GM19468 (cell line): Measurements from ENCODE around the gene SIDT1.
"Not testable (repeated sequence)": the region's sequence is repeated elsewhere in the genome, so short reads cannot be mapped to it uniquely, and the experiment has no call there.

Experiments used
- ATAC-seq: cut with Tn5 transposase; IDR thresholded peaks from one replicate; pipeline ENCODE4 v1.9.1; 2021; ENCODE audit warnings: mild to moderate bottlenecking, moderate library complexity, moderate number of reproducible peaks; ENCODE audit not compliant: unreplicated experiment; ENCODE audit errors: extremely low read depth

SIDT1 gene

DNA sequence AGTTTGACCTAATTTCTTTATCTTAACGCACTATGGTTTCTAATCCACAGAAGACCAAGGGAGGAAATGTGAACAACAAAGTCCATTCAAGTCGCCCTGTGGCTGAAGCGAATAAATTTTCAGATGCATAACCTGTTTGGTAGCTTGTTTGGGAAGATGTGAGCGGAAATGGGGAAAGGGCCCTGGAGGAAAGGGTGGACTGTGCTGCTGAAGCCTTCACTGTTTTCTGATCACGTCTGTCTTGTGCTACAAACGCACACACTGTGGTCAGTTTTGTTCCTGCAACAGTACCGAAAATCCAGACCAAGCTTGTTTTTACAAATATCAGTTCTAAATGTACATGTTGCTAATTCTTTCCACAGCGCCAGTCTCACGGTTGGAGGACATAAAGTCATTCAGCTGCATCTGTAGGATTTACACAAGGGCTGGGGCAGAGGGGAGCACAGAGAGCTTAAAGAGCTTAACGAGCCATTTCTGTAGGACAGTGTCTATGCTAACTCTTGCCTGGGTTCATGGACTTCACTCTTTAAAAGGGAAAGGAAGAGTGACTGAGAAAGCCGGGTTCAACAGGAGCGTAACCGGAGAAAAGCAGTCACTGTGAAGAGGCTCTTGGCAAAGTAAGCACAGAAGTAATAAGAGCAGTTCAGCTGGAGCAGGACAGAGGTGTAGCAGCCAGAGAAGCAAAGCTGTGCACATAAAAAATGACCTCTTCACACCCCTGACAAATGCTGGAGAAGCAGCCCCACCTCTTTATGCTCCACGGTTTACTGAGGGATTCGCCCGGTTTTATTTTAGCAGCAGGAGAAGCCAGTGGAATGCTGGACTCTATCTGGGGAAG, 97.4 kb downstream of the SIDT1 start:
- ATAC-seq = no peak

DNA sequence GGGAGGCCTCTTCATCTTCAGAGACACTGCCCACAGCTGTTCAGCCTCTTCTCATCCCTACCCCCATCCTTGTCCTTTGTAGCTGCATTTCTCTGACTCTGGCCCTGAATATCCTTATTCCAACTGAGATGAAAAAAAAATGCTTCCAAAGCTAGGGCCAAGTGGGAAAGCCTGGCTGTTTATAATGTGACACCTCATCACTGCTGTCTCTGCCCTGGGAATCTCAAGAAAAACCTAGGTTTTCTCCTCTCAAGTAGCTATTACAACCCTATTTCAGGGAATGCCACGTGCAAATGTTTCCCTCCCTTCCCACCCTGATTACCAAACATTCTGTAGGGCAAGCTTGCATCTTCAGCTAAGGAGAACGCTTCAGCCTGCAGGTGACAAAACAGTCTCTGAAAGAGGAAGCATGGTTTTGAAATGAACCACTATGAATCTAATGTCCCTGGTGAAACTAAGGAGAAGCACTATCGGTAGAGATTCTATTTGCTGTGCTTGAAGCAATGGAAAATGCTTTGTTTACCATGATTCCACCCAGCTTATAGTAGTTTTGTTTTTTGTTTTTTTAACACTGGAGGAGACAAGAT, 98.7 kb downstream of the SIDT1 start:
- ATAC-seq = no peak

DNA sequence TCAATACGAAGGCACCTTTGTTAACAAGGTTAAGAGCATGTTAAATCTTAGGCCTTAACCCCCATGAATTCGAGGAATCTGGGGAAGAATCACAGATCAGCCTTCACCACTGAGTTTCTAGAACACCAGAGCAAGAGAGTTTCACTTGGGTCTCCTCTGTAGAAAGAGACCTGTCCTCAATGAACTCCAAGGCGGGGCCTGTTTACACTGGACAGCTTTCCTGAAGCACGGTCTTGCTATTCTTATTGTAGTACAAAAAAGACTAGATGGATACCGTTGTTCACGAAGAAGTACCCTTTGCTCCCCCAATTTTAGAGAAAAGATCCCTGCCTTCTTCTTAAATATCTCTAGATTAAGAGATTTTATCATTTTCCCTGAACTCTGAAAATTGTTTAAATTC, 99.2 kb downstream of the SIDT1 start:
- no peak for ATAC-seq

DNA sequence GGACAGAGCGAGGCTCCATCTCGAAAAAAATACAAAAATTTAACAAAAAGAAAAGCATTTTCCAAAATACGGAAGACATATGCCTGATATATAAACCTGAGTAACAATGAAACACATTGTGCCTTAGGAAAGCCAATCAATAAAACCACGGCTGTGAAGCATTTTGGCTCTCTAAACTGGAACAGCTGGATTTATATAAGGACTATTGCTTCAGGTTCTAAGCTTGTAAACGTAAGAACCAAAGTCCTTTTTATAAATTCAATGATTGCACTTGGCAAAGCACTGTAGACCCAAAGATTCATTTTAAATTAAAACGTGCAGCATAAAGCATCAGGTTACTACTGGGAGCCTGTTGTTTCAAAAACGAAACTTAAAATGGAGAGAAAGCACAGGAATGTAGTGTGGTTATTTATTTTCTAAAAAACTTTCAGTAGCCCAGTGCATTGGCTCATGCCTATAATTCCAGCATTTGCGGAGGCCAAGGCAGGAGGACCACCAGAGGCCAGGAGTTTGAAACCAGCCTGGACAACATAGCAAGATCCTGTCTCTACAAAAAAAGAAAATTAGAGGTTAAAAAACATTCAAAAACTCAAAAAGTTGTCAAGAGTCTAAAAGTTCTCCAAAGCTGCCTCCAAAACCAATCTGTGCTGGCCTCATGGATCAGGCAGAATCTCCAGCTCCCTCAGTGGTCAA, 102.6 kb downstream of the SIDT1 start:
- ATAC-seq = no peak

DNA sequence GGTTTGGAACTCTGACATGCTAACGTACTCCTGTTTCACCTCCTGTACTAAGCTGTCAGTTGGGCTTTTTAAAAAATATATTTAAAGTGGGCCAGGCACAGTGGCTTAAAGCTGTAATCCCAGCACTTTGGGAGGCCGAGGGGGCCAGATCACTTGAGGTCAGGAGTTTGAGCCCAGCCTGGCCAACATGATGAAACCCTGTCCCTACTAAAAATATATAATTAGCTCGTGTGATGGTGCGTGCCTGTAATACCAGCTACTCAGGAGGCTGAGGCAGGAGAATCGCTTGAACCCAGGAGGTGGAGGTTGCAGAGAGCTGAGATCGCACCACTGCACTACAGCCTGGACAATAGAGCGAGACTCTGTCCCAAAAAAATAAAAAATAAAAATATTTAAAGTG, 103.7 kb downstream of the SIDT1 start:
- ATAC-seq = not testable (repeated sequence)

DNA sequence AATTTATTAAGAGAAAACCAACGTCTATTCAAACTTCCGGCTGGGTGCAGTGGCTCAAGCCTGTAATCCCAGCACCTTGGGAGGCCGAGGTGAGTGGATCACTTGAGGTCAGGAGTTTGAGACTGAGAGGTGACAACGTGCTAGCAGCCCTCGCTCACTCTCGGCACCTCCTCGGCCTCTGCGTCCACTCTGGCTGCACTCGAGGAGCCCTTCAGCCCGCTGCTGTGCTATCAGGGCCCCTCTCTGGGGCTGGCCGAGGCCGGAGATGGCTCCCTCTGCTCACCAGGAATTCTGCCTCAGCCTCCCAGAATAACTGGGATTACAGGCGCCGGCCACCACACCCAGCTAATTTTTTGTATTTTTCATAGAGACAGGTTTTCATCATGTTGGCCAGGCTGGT, 105.4 kb downstream of the SIDT1 start:
- ATAC-seq = no peak

DNA sequence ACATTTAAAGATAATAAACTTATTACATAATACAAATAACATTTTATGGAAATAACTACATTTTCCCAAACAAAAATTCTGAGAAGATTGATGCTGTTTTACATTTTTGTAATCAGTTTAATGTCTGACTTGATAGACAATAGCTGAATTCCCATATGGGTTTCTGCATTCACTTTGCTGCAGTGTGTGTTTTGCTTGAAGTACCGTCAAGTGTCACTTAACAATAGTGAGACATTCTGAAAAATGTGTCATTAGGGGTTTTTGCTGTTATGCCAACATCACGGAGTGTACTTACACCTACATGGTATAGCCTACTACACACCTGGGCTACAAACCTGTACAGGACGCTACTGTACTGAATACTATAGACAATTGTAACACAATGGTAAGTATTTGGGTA, 106.6 kb downstream of the SIDT1 start:
- ATAC-seq = no peak

DNA sequence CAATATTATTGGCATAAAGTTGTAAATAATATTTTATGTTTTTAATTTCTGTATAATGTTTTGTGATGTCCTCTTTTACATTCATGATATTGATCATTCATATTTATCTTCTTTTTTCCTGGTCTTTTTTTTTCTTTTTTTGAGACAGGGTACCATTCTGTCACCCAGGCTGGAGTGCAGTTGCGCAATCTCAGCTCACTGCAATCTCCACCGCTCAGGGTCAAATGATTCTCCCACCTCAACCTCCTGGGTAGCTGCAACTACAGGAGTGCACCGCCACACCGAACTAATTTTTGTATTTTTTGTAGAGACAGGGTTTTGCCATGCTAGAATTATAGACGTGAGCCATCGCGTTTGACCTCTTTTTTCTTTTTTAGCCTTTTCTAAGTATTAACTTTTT, 111.2 kb downstream of the SIDT1 start:
- ATAC-seq = no peak

DNA sequence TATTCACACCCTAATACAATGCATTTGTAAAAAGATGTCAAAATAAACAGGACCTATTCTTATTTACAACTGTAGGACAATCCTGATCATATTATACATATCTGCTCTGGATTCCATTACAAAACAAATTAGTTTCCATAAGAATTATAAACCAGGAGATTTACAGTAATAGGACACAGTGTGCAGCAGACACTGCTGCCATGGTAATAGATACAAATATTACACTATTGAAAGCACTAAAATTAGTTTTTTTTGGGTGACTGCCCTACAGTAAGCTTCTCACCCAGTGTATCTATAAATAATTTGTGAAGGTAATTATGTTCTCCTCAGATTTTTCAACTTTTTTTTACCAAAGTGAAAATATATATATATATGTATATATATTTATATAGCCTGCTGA, 116.2 kb downstream of the SIDT1 start:
- no peak for ATAC-seq

DNA sequence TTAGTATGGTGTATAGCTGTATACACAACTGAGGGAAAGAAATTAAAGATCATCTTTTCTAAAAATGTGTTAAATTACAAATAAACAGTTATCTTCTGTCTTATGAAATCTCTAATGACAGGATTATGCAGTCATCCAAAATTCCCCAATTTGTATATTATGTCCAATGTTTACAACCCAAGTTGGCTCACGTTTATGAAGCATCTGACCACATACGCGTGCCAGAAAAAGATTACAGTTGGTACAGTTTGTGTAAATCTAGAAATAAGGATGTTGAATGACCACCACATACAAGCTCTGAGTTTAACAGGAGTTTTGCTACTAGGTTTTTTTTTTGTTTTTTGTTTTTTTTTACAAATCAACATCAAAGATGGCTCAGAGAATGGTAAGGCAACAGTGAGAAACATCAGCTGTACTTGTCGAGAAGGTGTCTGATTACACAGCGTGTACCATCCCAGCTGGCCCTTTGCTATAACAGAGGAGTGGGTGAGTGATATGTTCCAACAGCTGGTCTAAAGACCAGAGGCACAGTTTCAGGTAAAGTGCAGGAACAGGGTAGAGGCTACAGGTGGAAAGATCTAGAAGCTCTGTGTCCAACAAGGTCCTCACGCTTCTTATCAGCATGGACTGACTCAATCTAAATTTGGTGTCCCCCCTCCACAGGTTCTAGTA, 117.0 kb downstream of the SIDT1 start:
- ATAC-seq = no peak

DNA sequence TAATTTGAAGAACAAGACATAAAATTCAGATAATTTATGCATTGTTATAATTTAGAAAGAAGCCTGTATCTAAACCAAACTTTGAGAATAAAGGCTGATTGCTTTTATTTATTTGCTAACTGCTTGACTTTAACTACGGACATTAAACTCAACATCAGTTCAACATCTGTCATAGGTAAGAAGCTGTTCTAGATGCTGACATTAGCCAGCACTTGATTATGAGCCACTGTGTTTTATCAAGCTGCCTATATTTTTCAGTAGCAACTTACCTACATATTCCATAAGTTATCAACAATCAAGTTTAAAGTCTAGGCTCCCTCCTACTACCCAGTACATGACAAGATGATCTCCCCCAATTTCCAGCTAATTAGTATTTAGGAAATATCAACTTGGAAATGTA, 122.0 kb downstream of the SIDT1 start:
- ATAC-seq = no peak

DNA sequence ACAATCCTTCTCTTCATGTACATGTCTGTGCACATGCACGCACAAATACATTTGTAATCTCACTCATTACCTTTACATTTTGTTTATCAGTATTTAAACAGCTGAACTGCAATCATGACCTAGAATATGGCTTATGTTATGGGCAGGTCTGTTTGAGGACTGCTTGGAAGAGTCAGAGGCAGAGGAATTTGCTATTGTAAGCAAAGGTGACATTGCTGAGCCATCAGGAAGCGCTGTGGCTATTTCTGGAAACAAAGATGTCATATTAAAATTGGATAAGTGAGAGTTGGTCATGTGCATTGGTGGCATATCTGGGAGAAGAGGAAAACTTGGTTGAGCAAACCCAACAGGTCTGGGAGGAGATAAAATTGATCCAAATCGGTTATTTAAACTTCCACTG, 122.5 kb downstream of the SIDT1 start:
- ATAC-seq = no peak

DNA sequence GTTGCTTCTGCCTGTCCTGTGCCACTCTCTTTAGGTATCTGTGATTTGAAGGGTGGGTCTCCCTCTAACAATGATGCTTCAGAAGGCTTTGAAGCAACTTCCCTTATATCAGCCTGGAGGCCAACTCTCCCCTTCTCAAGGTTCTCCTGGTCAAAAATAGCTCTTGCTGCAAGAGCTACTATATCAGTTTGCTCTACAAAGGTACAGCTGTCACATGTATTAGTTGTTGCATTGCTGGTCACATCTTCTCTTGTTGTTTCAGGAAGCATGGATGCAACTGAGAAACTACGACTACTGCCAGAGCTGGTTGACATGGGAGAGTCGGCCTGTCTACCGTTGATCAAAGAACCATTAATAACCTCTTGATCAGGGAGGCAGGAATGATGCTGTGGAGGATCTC, 125.8 kb downstream of the SIDT1 start:
- ATAC-seq = no peak

DNA sequence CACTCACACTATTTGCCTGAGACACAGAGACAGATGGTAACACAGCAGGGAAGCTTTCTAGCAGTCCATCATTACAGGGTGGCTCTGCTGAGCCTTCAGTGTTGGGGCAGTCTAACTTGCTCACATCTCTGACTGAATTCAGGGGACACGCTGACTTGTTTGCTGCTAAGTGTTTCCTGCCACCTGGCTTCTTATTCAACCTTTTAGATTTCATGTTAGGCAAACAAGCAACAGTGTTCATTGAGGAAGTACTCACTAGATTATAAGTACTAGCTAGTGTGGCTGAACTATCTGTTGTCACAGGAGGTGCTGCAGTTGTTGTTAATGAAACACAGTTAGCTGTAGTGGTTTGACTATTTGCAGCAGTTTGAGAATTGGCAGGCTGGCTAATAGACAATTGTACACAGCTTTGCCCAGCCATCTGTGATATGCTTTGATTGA, 126.8 kb downstream of the SIDT1 start:
- ATAC-seq = no peak

DNA sequence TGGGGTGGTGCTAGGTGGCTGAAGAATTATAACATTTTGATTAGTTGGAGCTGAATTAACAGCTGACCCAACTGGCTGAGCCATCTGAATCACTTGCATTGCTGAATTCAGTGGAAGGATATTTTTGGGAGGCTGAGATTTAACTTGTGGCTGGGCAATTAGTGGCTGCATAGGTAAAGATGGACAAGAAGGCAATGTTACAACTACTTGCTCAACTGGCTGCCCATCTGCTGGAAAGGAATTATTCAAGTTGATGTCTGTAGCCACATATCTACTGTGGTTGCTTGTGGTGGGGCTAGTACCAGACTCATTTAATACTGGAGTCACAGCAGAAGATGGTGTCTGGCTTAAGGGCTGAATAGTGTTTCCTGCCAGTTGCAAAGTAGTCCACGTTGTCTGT, 127.6 kb downstream of the SIDT1 start:
- no peak for ATAC-seq

DNA sequence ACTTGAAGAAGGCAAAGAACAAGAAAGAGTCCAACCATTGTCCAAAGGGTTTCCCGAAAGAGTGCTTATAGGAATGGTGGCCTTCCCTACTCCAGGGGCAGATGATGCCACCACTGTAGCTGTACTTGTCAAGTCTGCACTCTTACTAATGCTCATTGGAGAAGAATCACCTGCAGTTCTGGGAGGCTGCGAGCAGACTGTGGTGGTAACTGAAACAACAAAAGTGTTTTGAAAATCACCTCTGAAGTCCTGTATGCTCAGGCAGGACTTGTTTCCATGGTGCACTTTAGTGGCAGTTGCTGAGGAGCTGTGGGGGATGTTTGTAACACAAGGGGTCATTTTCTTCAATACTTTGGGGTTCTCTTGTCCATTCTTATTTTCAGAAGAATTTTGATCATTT, 128.1 kb downstream of the SIDT1 start:
- ATAC-seq = no peak

DNA sequence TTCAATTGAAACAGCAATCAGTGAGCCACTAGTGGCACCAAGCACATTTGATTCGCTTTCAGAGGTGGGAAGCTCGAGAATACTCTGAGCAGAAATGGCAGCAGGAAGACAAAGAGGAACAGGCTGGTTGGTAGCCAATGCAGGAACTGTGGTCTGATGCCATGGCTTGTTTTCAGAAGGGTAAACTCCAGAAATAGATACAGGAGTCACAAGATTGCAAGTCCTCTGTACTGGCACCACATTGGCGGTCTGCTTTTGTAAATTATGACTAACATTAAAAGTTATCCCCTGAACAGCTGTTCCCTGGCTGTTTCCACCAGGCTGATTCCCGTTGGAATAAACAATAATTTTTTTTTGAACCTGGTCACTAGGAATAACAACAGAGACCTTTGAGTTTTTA, 128.5 kb downstream of the SIDT1 start:
- no peak for ATAC-seq

DNA sequence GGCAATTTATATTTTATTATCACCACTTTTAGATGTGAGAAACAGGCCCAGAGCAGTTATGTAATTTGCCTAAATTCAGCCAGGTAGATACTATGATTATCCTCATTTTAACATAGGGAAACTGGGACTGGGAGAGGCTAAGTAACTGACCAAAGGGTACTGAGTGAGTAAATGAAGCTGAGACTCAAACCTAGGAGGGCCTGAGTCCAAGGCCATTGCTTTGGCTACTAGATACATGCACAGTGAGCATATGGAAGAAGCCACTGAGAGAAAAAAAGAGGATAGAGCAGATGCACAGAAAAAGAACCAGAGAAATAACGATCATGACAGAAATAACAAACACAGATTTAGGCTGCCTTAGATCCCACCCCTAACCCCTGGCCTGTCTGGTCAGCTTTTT, 130.5 kb downstream of the SIDT1 start:
- no peak for ATAC-seq

DNA sequence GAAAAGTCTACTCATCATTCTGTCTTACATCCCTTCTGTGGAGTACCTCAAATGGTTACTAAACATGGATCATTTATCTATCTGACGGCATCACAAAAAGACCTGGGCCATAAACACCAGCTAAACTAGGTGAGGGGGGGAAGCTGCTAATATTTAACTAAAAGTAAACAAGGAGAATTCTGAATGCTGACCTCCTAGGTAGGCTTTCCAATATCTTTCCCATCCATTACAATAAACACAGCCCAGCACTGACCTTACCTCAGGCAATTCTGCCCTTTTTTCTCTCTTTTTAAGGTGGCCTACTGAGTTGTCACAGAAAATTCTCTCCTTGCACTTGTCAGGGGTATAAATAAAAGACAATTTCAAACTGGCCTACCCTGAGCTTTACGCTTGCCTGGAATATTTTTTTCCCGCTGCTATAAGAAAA, 131.0 kb downstream of the SIDT1 start:
- ATAC-seq = no peak

DNA sequence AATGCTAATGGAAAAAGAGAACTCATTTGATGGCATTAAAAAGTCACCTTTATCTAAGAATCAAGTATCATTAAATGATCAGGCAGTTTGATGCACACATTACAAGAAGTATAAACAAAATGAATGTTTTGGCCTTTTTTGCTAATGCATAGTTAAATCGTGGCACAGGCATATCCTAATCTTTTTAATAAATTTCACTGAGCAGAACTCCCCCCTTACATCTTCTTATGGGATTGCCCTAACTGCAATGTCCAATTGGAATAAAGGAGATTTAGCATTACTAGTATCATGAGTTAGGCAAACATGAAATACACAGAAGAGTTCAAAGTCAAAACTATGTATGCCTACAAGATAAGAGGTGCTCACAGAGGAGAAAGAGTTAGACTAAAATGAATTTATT, 131.4 kb downstream of the SIDT1 start:
- ATAC-seq = no peak
